ENCODE data around the gene ANAPC2.

- TF ChIP-seq CTCF (IDR thresholded peaks at IDR 0.05; ENCODE audit: low read depth, low read length, missing input control) = no peak
- no peak for TF ChIP-seq GABPA (IDR thresholded peaks at IDR 0.05 in 1 of 2, conservative IDR thresholded peaks at IDR 0.05 in 1 of 2)
- TF ChIP-seq RAD21 (IDR thresholded peaks at IDR 0.05) = no peak
- no peak for TF ChIP-seq ZBTB33 (IDR thresholded peaks at IDR 0.05)
- no peak for TF ChIP-seq MAX (IDR thresholded peaks at IDR 0.05)
- TF ChIP-seq YY1 (IDR thresholded peaks at IDR 0.05) = no peak
- TF ChIP-seq RXRA (IDR thresholded peaks at IDR 0.05) = no peak
- TF ChIP-seq REST (IDR thresholded peaks at IDR 0.05) = no peak
- TF ChIP-seq ATF3 (IDR thresholded peaks at IDR 0.05) = no peak
- TF ChIP-seq FOXA1 (IDR thresholded peaks at IDR 0.05) = no peak
- TF ChIP-seq TAF1 (conservative IDR thresholded peaks at IDR 0.05) = no peak
Observed at GRCh38 chr9:137158625-137159024, 29.7 kb downstream of the ANAPC2 start.
